ENCODE data around the gene MMP3.

- TF ChIP-seq CTCF (IDR thresholded peaks at IDR 0.05; ENCODE audit: borderline replicate concordance, extremely low read depth, low read length, poor library complexity, severe bottlenecking): no peak
- no peak for TF ChIP-seq EZH2 (IDR thresholded peaks at IDR 0.05; ENCODE audit: borderline replicate concordance, low read depth, low read length, severe bottlenecking)
These were observed 49.6 kb downstream of the MMP3 start for GRCh38 chr11:102793677-102794290.

All from DND-41 (cell line).